Cardiac muscle cell (in vitro differentiated cells and primary cell): ENCODE measurements around the gene HSBP1L1. TPM values are rescaled to one million over a fixed set of nuclear protein-coding genes. Genes with fewer than 3 reads are reported as not detected.
A peak's percentile ranks its signal among the peaks of the same experiment; 100 is the strongest.

Source experiments
- DNase-seq, 2 donors: peaks; one replicate each; pipeline versions ENCODE4 v3.0.0 to v3.0.0-alpha.2; 2010 to 2017; ENCODE audit warnings: low read depth in 1 of 2, low spot score in 1 of 2
- H3K27ac ChIP-seq: fragments of 200-600 bp; sonication (generic); 2 replicates; pipeline ENCODE4 v1.5.1; 2016
- H3K27me3 ChIP-seq: fragments of 200-600 bp; sonication (generic); 2 replicates; pipeline ENCODE4 v1.6.0; 2016; ENCODE audit warnings: control low read depth
- H3K36me3 ChIP-seq: fragments of 200-600 bp; sonication (generic); 2 replicates; pipeline ENCODE4 v1.5.1; 2016; ENCODE audit warnings: control low read depth
- H3K4me1 ChIP-seq: fragments of 200-600 bp; sonication (generic); 2 replicates; pipeline ENCODE4 v1.8.1; 2017; ENCODE audit warnings: low read depth, mild to moderate bottlenecking, mixed run types
- H3K4me3 ChIP-seq: fragments of 200-600 bp; sonication (generic); 2 replicates; pipeline ENCODE4 v1.5.1; 2016; ENCODE audit warnings: mild to moderate bottlenecking
- H3K9me3 ChIP-seq: fragments of 200-600 bp; sonication (generic); 2 replicates; pipeline ENCODE4 v1.5.1; 2017; ENCODE audit warnings: low read depth, mild to moderate bottlenecking, control low read depth
- polyA plus RNA-seq: library from polyadenylated mRNA; unstranded; fragments of >200 nt; fragmentation: Nextera tagmentation; extraction: Ambion mirVana; gene quantifications from 2 replicates; pipeline ENCODE4 v1.2.1, GENCODE V29; 2016
- total RNA-seq: library from RNA; depleted of rRNA; stranded (reverse); fragments of >200 nt; gene quantifications from 2 replicates; pipeline ENCODE4 v1.2.3, GENCODE V29; 2016
- TF ChIP-seq, protein P1 (sequence below): IDR thresholded peaks from 2 replicates; pipeline ENCODE4 v1.5.1; 2012; ENCODE audit warnings: low read depth, mild to moderate bottlenecking, low read length

The HSBP1L1 gene
- total and polyA plus RNA-seq, 2 experiments from 2014 or later = 4.0 to 6.3 TPM

DNA sequence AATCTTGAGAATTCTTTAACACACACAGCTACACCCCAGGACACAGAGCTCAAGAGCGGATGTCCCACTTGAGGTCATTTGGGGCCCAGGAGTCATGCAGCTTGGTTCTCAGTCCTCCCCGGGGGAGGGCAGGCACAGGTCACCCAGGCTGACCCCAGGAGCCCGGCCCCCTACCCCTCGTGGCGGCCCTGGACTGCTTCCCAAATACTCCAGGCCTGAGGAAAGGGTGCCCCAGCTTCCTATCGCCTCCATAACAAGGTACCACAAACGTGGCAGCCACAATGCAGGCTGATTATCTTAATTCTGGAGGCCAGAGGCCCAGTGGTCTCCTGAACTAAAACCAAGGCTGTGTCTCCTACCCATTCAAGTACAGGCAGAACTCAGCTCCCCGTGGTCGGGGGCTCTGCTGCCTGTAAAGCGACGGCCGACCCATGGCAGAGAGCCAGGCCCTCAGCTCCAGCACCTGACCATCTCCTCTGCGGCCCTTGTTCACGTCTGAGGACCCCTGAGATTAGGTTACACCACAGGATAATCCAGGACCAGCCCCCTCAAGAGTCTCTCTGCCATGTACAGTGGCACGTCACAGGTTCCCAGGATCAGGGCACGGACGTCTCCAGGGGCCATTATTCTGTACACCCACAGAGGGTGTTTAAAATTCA is 23.5 kb upstream of the HSBP1L1 start:
- DNase-seq = no peak
- H3K27ac ChIP-seq = no peak overlapping the region
- TF ChIP-seq, protein P1, sequence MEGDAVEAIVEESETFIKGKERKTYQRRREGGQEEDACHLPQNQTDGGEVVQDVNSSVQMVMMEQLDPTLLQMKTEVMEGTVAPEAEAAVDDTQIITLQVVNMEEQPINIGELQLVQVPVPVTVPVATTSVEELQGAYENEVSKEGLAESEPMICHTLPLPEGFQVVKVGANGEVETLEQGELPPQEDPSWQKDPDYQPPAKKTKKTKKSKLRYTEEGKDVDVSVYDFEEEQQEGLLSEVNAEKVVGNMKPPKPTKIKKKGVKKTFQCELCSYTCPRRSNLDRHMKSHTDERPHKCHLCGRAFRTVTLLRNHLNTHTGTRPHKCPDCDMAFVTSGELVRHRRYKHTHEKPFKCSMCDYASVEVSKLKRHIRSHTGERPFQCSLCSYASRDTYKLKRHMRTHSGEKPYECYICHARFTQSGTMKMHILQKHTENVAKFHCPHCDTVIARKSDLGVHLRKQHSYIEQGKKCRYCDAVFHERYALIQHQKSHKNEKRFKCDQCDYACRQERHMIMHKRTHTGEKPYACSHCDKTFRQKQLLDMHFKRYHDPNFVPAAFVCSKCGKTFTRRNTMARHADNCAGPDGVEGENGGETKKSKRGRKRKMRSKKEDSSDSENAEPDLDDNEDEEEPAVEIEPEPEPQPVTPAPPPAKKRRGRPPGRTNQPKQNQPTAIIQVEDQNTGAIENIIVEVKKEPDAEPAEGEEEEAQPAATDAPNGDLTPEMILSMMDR = no peak
- H3K9me3 ChIP-seq = no peaks in the 10 kb centered on the region
- no peaks in the 10 kb centered on the region for H3K36me3 ChIP-seq
- no peaks in the 10 kb centered on the region for H3K27me3 ChIP-seq
- H3K4me3 ChIP-seq = no peak overlapping the region
- H3K4me1 ChIP-seq = peaks cover 11% of the 10 kb centered on the region

DNA sequence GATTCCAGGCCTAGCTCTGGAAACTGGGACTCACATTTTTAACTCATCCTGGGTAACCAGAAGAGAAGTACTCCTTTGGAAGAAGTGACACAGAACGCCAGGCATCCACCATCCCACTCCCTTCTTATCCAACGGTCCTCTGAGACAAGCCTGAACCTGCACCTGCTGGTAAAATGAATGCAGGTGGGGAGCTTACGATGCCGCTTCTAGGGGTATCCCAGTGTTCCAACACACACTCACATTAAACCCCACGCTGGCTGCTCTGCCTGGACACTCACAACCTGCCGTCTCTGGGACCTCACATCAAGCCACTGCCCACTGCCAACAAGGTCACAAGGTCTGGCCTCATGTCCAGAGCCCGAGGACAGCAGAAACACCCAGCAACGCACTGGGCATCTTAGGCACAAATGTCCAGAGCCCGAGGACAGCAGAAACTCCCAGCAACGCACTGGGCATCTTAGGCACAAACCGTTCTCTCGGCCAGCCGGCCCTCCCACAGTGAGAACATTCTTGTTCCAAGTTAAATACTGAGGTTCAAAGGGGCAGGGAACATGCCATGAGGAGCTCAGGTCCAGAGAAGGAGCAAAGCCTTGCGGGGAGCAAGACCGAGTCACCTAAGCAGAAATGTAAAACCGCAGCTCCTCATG is 22.8 kb upstream of the HSBP1L1 start:
- no peaks in the 10 kb centered on the region for H3K27me3 ChIP-seq
- no peak overlapping the region for H3K27ac ChIP-seq
- H3K36me3 ChIP-seq = no peaks in the 10 kb centered on the region
- H3K9me3 ChIP-seq = no peaks in the 10 kb centered on the region
- DNase-seq = no peak
- no peak overlapping the region for H3K4me3 ChIP-seq
- TF ChIP-seq, protein P1 = no peak
- peaks cover 11% of the 10 kb centered on the region for H3K4me1 ChIP-seq

DNA sequence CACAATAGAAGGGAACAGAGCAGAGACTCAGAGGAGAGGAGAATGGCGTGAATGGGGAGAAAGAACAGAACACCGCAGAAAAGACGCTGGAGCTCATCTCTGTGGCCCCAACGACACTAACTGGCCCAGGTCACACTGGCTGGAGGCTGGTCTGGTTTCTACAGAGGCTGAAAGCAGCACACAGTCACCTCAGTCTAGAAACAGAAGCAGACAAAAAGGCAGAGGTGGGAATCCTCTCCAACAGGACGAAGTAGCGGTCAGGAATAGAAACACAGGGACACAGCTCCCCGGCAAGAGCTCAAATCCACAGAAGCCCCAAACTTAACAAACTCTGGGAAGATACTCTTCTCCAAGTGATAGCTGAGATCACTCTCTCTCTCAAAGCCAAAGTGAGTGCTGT is 22.2 kb upstream of the HSBP1L1 start:
- Histone ChIP-seq H3K4me1 (peaks cover 11% of the 10 kb centered on the region), H3K9me3 (no peaks in the 10 kb centered on the region), H3K36me3 (no peaks in the 10 kb centered on the region), H3K27me3 (no peaks in the 10 kb centered on the region), H3K27ac (peak overlapping the region; percentile 40), H3K4me3 (no peak overlapping the region)
- DNase-seq = no peak
- TF ChIP-seq, protein P1 = no peak

DNA sequence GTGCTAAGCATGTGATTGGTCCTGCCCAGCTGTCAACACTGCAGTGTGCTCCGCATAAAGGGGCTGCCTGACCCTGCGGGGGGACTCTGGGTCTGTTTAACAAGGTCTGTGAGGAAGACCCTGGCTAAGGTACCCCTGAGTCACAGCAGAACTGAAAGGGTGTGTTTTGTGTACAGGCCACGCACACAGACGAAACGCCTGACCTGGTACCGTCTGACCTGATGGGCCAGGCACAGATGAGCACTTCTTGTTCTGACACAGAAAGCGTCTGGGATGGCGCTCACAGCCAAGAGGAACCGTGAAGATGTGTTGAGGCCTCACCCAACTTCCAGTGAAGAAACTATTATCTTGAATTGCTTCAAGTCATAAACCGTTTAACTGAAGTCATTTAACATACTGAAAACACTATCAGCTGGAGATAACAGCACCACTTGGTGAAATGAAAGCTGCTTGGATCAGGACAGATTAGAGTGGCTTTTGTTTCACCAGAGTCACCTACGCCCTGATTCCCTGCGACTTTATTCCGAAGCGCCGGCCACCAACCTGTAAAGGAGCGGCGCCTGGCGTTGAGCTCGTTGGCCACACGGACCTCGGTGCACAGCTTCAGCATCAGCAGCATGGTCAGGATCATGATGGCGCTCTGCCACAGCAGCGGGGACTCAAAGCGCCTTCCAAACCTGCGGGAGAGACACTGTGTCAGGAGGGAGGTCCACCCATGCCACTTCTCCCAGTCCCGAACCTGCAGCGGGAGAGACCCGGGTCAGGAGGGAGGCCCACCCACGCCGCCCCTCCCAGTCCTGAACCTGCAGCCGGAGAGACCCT is 21.4 kb upstream of the HSBP1L1 start:
- Histone ChIP-seq H3K9me3 (no peaks in the 10 kb centered on the region), H3K27me3 (no peaks in the 10 kb centered on the region), H3K4me3 (no peak overlapping the region), H3K4me1 (peaks cover 11% of the 10 kb centered on the region), H3K36me3 (no peaks in the 10 kb centered on the region), H3K27ac (peak overlapping the region; percentile 40)
- TF ChIP-seq, protein P1 = no peak
- no peak for DNase-seq

DNA sequence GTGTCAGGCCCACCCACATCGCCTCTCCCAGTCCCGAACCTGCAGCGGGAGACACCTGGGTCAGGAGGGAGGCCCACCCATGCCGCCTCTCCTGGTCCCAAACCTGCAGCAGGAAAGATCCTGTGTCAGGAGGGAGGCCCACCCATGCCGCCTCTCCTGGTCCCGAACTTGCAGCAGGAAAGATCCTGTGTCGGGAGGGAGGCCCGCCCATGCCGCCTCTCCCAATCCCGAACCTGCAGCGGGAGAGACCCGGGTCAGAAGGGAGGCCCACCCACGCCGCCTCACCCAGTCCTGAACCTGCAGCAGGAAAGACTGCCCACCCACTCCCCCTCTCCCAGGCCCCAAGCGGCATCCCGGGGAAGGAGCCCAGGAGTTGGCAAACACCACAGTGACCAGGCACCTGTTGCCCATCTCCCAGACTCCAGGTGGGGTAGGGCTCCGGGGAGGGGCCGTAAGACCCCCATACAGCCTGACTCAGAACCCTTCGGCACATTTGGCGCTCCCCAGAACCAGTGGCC is 20.8 kb upstream of the HSBP1L1 start:
- Histone ChIP-seq H3K9me3 (no peaks in the 10 kb centered on the region), H3K4me1 (peaks cover 11% of the 10 kb centered on the region), H3K27me3 (no peaks in the 10 kb centered on the region), H3K4me3 (no peak overlapping the region), H3K27ac (no peak overlapping the region), H3K36me3 (no peaks in the 10 kb centered on the region)
- no peak for DNase-seq
- TF ChIP-seq, protein P1 = no peak
